PC-9 (cell line): ENCODE results near the gene DUSP18.

Experiments used
- CTCF ChIP-seq: fragments of 200-600 bp; sonication (generic); conservative IDR thresholded peaks from 2 replicates; pipeline ENCODE4 v1.6.1; 2017; ENCODE audit warnings: mixed run types, antibody characterized with exemption, mild to moderate bottlenecking, moderate library complexity
- EZH2 ChIP-seq: fragments of 200-600 bp; sonication (generic); IDR thresholded peaks from 2 replicates; pipeline ENCODE4 v1.8.0; 2017; ENCODE audit warnings: antibody characterized with exemption, low read depth

- TF ChIP-seq EZH2: no peak
- no peak for TF ChIP-seq CTCF
These were observed 32.1 kb downstream of the DUSP18 start, which contains the start of gene SLC35E4 for GRCh38 chr22:30635273-30636225.
